Mammary epithelial cell (primary cell): ENCODE measurements around the gene LCP1.

ENCODE experiments used
- EZH2 ChIP-seq: IDR thresholded peaks from 2 replicates; pipeline ENCODE4 v1.6.1; 2012; ENCODE audit warnings: low read length, inconsistent platforms, borderline replicate concordance
- TF ChIP-seq, protein P1 (sequence below), 2 donors: IDR thresholded peaks in 1 of 2; conservative IDR thresholded peaks in 1 of 2; 2 replicates each; pipeline ENCODE4 v1.5.1; 2011 to 2012; ENCODE audit warnings: inconsistent platforms in 2 of 2, low read length in 2 of 2, mild to moderate bottlenecking in 2 of 2, control low read depth in 1 of 2, low read depth in 1 of 2; ENCODE audit not compliant: insufficient read depth in 1 of 2; ENCODE audit errors: extremely low read depth in 1 of 2

DNA sequence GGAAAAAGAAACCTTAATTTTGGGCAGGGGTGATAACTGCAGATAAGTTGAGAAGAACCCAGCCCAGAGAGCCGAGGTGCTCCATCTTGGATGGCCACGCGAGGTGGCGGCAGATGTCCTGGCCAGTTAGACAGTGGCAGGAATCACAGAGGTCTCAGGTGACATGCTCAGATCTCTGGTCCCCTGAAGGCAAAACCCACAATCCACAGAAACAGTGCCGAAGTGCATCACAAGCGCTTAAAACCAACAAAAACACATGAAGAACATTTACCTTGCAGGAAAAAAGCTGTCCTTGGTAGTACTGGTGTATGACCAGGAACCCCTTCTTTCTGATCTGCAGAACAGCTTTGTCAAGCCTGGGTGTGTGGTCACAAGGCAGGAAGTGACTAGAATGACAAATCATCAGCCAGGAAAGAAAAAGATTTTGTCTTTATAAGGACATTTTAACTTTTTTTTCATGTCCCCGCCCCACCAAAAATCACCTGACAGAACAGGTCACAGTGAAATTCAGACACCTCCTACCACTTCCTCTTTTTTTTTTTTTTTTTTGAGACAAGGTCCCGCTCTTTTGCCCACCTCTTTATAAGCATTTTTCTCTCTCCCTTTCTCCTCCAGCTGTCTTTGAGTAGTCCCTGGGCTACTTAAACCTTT is at the start of gene LCP1:
- TF ChIP-seq, protein P1, sequence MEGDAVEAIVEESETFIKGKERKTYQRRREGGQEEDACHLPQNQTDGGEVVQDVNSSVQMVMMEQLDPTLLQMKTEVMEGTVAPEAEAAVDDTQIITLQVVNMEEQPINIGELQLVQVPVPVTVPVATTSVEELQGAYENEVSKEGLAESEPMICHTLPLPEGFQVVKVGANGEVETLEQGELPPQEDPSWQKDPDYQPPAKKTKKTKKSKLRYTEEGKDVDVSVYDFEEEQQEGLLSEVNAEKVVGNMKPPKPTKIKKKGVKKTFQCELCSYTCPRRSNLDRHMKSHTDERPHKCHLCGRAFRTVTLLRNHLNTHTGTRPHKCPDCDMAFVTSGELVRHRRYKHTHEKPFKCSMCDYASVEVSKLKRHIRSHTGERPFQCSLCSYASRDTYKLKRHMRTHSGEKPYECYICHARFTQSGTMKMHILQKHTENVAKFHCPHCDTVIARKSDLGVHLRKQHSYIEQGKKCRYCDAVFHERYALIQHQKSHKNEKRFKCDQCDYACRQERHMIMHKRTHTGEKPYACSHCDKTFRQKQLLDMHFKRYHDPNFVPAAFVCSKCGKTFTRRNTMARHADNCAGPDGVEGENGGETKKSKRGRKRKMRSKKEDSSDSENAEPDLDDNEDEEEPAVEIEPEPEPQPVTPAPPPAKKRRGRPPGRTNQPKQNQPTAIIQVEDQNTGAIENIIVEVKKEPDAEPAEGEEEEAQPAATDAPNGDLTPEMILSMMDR (conservative IDR thresholded peaks at IDR 0.05 in 1 of 2, IDR thresholded peaks at IDR 0.05 in 1 of 2; ENCODE audit: extremely low read depth in 1 of 2, insufficient read depth in 1 of 2, low read depth in 1 of 2, low read length in 2 of 2), result no peak
- no peak for TF ChIP-seq EZH2
